B cell (primary cell): Measurements from ENCODE around the gene ABHD3. TPM values are rescaled to one million over a fixed set of nuclear protein-coding genes. Genes with fewer than 3 reads are reported as not detected.
"Not testable (repeated sequence)": the region's sequence is repeated elsewhere in the genome, so short reads cannot be mapped to it uniquely, and the experiment has no call there.

Source experiments
- ATAC-seq: fragments of 200-7000 bp; cut with Tn5 transposase; one replicate; pipeline ENCODE4 v1.10.0; 2021; ENCODE audit warnings: low read depth, mild to moderate bottlenecking, moderate number of reproducible peaks, moderate library complexity
- CTCF ChIA-PET: fragments of 350-600 bp; sonication (Branson Sonifier 250); formaldehyde crosslinking; loops from one replicate; lab custom pipeline; 2021; ENCODE audit warnings: antibody characterized with exemption, inconsistent platforms; lab: Charles Lee
- POLR2A ChIA-PET: fragments of 350-600 bp; sonication (Branson Sonifier 250); formaldehyde crosslinking; loops from one replicate; lab custom pipeline; 2021; ENCODE audit warnings: antibody characterized with exemption; lab: Charles Lee
- DNase-seq: peaks from one replicate; pipeline ENCODE4 v3.0.0; 2013
- H2AFZ ChIP-seq: 2 replicates; pipeline ENCODE4 v1.6.1; 2012; ENCODE audit warnings: mild to moderate bottlenecking, low read depth, low read length; ENCODE audit not compliant: insufficient read depth, poor library complexity, severe bottlenecking
- H3K27ac ChIP-seq, 2 donors: 1 replicate in 1 of 2; 2 replicates in 1 of 2; pipeline ENCODE4 v1.5.1; 2012 to 2013; ENCODE audit warnings: low read length in 2 of 2, mild to moderate bottlenecking in 2 of 2, moderate library complexity in 1 of 2
- H3K27me3 ChIP-seq, 4 experiments: fragments of 200-600 bp in 1 of 4; sonication (generic) in 1 of 4; replicated peaks in 1 of 4; 1 replicate in 2 of 4; 2 replicates in 2 of 4; pipeline versions ENCODE4 v1.6.1 to v1.7.0; 2013 to 2016; ENCODE audit warnings: low read length in 3 of 4, mild to moderate bottlenecking in 2 of 4, mixed read lengths in 1 of 4, moderate library complexity in 1 of 4; ENCODE audit not compliant: insufficient read depth in 4 of 4, control insufficient read depth in 3 of 4; ENCODE audit errors: control extremely low read depth in 1 of 4
- H3K36me3 ChIP-seq, 2 experiments: replicated peaks in 1 of 2; 1 replicate in 1 of 2; 2 replicates in 1 of 2; pipeline versions ENCODE4 v1.6.1 to v1.7.1; 2013; ENCODE audit warnings: low read length in 1 of 2; ENCODE audit not compliant: insufficient read depth in 2 of 2, control insufficient read depth in 1 of 2; ENCODE audit errors: control extremely low read depth in 1 of 2, extremely low read depth in 1 of 2
- H3K4me1 ChIP-seq, 2 donors: fragments of 200-600 bp in 1 of 2; sonication (generic) in 1 of 2; 1 replicate in 1 of 2; 2 replicates in 1 of 2; pipeline versions ENCODE4 v1.5.1 to v1.6.1; 2013 to 2017; ENCODE audit warnings: low read length in 2 of 2; ENCODE audit not compliant: control insufficient read depth in 2 of 2, insufficient read depth in 2 of 2
- H3K4me2 ChIP-seq: replicated peaks from 2 replicates; pipeline ENCODE3; 2012; ENCODE audit warnings: mild to moderate bottlenecking, low read depth, low read length; ENCODE audit not compliant: poor library complexity, severe bottlenecking
- H3K4me3 ChIP-seq, 5 experiments: fragments of 200-600 bp in 1 of 5; sonication (generic) in 1 of 5; 1 replicate in 3 of 5; 2 replicates in 2 of 5; pipeline versions ENCODE4 v1.5.1 to v1.7.0; 2011 to 2016; ENCODE audit warnings: low read length in 4 of 5, mild to moderate bottlenecking in 4 of 5, low read depth in 2 of 5, control low read depth in 1 of 5, moderate library complexity in 1 of 5; ENCODE audit not compliant: insufficient read depth in 1 of 5; ENCODE audit errors: control extremely low read depth in 1 of 5, extremely low read depth in 1 of 5
- H3K79me2 ChIP-seq: fragments of 200-600 bp; sonication (generic); one replicate; pipeline ENCODE4 v1.6.0; 2016; ENCODE audit warnings: low read length; ENCODE audit not compliant: control insufficient read depth, insufficient read depth
- H3K9ac ChIP-seq: fragments of 200-600 bp; sonication (generic); 2 replicates; pipeline ENCODE4 v1.6.1; 2017; ENCODE audit warnings: mild to moderate bottlenecking, low read length, moderate library complexity
- H3K9me3 ChIP-seq, 3 donors: one replicate each; pipeline versions ENCODE4 v1.6.1 to v1.7.1; 2013; ENCODE audit warnings: low read length in 2 of 3; ENCODE audit not compliant: control insufficient read depth in 2 of 3, insufficient read depth in 1 of 3; ENCODE audit errors: control extremely low read depth in 1 of 3
- H4K20me1 ChIP-seq: 2 replicates; pipeline ENCODE4 v1.6.0; 2012; ENCODE audit warnings: mild to moderate bottlenecking, low read length; ENCODE audit not compliant: insufficient read depth, control insufficient read depth, poor library complexity, severe bottlenecking
- H3K27ac Mint-ChIP-seq: one replicate; pipeline ENCODE4 v1.8.0; 2021; ENCODE audit warnings: mixed read lengths
- H3K27me3 Mint-ChIP-seq: one replicate; pipeline ENCODE4 v1.8.0; 2021; ENCODE audit warnings: mixed read lengths
- H3K4me1 Mint-ChIP-seq: one replicate; pipeline ENCODE4 v1.8.0; 2021; ENCODE audit warnings: mixed read lengths
- H3K4me3 Mint-ChIP-seq: one replicate; pipeline ENCODE4 v1.8.0; 2021; ENCODE audit warnings: mixed read lengths
- H3K9me3 Mint-ChIP-seq: one replicate; pipeline ENCODE4 v1.8.0; 2022; ENCODE audit warnings: mixed read lengths; ENCODE audit not compliant: insufficient read depth
- CTCF ChIP-seq: fragments of 200-600 bp; IDR thresholded peaks from one replicate; pipeline ENCODE4 v1.8.0; 2022; ENCODE audit warnings: antibody characterized with exemption, mild to moderate bottlenecking
- EZH2 ChIP-seq: IDR thresholded peaks from 2 replicates; pipeline ENCODE4 v1.6.1; 2012; ENCODE audit warnings: borderline replicate concordance, low read depth, mild to moderate bottlenecking, moderate library complexity, low read length; ENCODE audit not compliant: insufficient read depth, poor library complexity, severe bottlenecking
- WGBS: methylation state at CpG from one replicate; pipeline ENCODE4 v1.1.5; 2013; ENCODE audit warnings: missing lambda C conversion rate; ENCODE audit not compliant: insufficient coverage; 5-methylcytosine and 5-hydroxymethylcytosine counted together
- intact Hi-C: fragments of 100-400 bp; cut with micrococcal nuclease; formaldehyde crosslinking; loops from one replicate; pipeline ENCODE4 v1.10.0; 2022
- polyA plus RNA-seq: library from polyadenylated mRNA; depleted of rRNA; stranded (reverse); fragments of >200 nt; gene quantifications from 2 replicates; pipeline ENCODE4 v1.2.3, GENCODE V29; 2012
- total RNA-seq, 2 donors: library from RNA; stranded (reverse); fragments of 120-200 nt in 1 of 2; gene quantifications; 1 replicate in 1 of 2; 2 replicates in 1 of 2; pipeline versions ENCODE4 v1.2.3 to v1.2.4, GENCODE V29; 2013 to 2022

ABHD3 gene
- total and polyA plus RNA-seq, 2 donors (not counting 1 experiment from before 2014, with no cell fraction given), result 24.7 to 27.6 TPM

GRCh38 chr18:21678859-21679258 lies 25.7 kb downstream of the ABHD3 start:
- Histone ChIP-seq H3K27ac (no peak overlapping the region), H4K20me1 (no peaks in the 10 kb centered on the region), H3K9me3 (no peaks in the 10 kb centered on the region), H3K4me2 (no peak overlapping the region), H3K4me1 (peaks cover 6 to 10% of the 10 kb centered on the region in 2 donors), H2AFZ (no peak overlapping the region), H3K9ac (no peak overlapping the region), H3K27me3 (no peaks in the 10 kb centered on the region), H3K79me2 (no peaks in the 10 kb centered on the region), H3K36me3 (peaks cover 0 to 2% of the 10 kb centered on the region in 2 experiments), H3K4me3 (no peak overlapping the region)
- ChIA-PET CTCF (interaction anchor here (2.5 kb wide), 1 partner anchor 78 kb away, joined by 6 read pairs; the partner anchor contains the start of gene ESCO1), POLR2A (no interaction called here)
- TF ChIP-seq EZH2 (no peak), CTCF (no peak)
- ATAC-seq, result no peak
- Mint-ChIP-seq H3K27ac (no peak overlapping the region), H3K4me1 (no peaks in the 10 kb centered on the region), H3K9me3 (no peaks in the 10 kb centered on the region), H3K4me3 (no peak overlapping the region), H3K27me3 (no peaks in the 10 kb centered on the region)
- no CpG with 5 or more reads among the region's 1 CpG for WGBS
- intact Hi-C loops, result no loop called here
- no peak for DNase-seq

GRCh38 chr18:21675354-21675753 lies 29.2 kb downstream of the ABHD3 start:
- H3K27me3 ChIP-seq, H3K27ac ChIP-seq, H3K4me2 ChIP-seq, intact Hi-C loops, H3K9me3 ChIP-seq, H3K4me1 Mint-ChIP-seq, H2AFZ ChIP-seq, H3K27ac Mint-ChIP-seq, DNase-seq, H3K4me3 Mint-ChIP-seq, H3K79me2 ChIP-seq, CTCF ChIA-PET, H3K4me1 ChIP-seq, H3K4me3 ChIP-seq, H4K20me1 ChIP-seq, H3K27me3 Mint-ChIP-seq, H3K9me3 Mint-ChIP-seq, ATAC-seq, H3K9ac ChIP-seq, H3K36me3 ChIP-seq: not testable (repeated sequence)
- POLR2A ChIA-PET, result interaction anchor here (0.5 kb wide), 1 partner anchor 10 kb away, joined by 3 read pairs; no protein-coding TSS in a partner anchor
- 86% methylated on average over 5 of the region's 8 CpGs for WGBS
